IPS DF 6.9 (cell line): Measurements from ENCODE around the gene ZC3HAV1.
A peak's percentile ranks its signal among the peaks of the same experiment; 100 is the strongest.
"Not testable (repeated sequence)": the region's sequence is repeated elsewhere in the genome, so short reads cannot be mapped to it uniquely, and the experiment has no call there.

Experiments used
- DNase-seq: peaks from one replicate; pipeline ENCODE4 v3.0.0-alpha.2; 2013; ENCODE audit warnings: low read depth, low spot score
- H3K27ac ChIP-seq: one replicate; pipeline ENCODE4 v1.5.1; 2013; ENCODE audit warnings: low read length, control low read depth
- H3K27me3 ChIP-seq: 2 replicates; pipeline ENCODE4 v1.6.1; 2013; ENCODE audit warnings: mild to moderate bottlenecking, low read length; ENCODE audit not compliant: control insufficient read depth, insufficient read depth
- H3K36me3 ChIP-seq: 2 replicates; pipeline ENCODE4 v1.6.1; 2013; ENCODE audit warnings: low read length; ENCODE audit not compliant: control insufficient read depth, insufficient read depth
- H3K4me1 ChIP-seq: 2 replicates; pipeline ENCODE4 v1.6.1; 2013; ENCODE audit warnings: low read length; ENCODE audit not compliant: control insufficient read depth, insufficient read depth
- H3K4me3 ChIP-seq: 2 replicates; pipeline ENCODE4 v1.5.1; 2013; ENCODE audit warnings: mild to moderate bottlenecking, low read length
- H3K9me3 ChIP-seq: 2 replicates; pipeline ENCODE4 v1.6.1; 2013; ENCODE audit warnings: low read length, inconsistent platforms; ENCODE audit not compliant: control insufficient read depth, insufficient read depth
- WGBS: extraction: QIAGEN DNeasy Blood & Tissue Kit; methylation state at CpG from one replicate; pipeline ENCODE4 v1.1.7; 2013; ENCODE audit warnings: mixed read lengths, missing lambda C conversion rate; ENCODE audit not compliant: insufficient read length, insufficient coverage; 5-methylcytosine and 5-hydroxymethylcytosine counted together

Gene ZC3HAV1

GRCh38 chr7:139112741-139113250, 3.3 kb upstream of the ZC3HAV1 start:
- no peak for DNase-seq
- H3K4me1 ChIP-seq: no peaks in the 10 kb centered on the region
- H3K27me3 ChIP-seq: no peaks in the 10 kb centered on the region
- no peaks in the 10 kb centered on the region for H3K9me3 ChIP-seq
- no peaks in the 10 kb centered on the region for H3K36me3 ChIP-seq
- WGBS: no CpG with 5 or more reads among the region's 2 CpGs
- no peak overlapping the region for H3K27ac ChIP-seq
- no peak overlapping the region for H3K4me3 ChIP-seq

- Histone ChIP-seq H3K9me3 (no peaks in the 10 kb centered on the region), H3K27ac (no peak overlapping the region), H3K4me3 (no peak overlapping the region), H3K27me3 (no peaks in the 10 kb centered on the region), H3K4me1 (no peaks in the 10 kb centered on the region), H3K36me3 (no peaks in the 10 kb centered on the region)
- DNase-seq: no peak
- WGBS: no CpG with 5 or more reads among the region's 3 CpGs
These were observed 2.8 kb upstream of the ZC3HAV1 start for GRCh38 chr7:139112316-139112715.

GRCh38 chr7:139111811-139112301, 2.3 kb upstream of the ZC3HAV1 start:
- no peak overlapping the region for H3K27ac ChIP-seq
- no peak overlapping the region for H3K4me3 ChIP-seq
- WGBS: 95% methylated on average over 1 of the region's 4 CpGs
- no peaks in the 10 kb centered on the region for H3K9me3 ChIP-seq
- no peaks in the 10 kb centered on the region for H3K27me3 ChIP-seq
- DNase-seq: no peak
- no peaks in the 10 kb centered on the region for H3K36me3 ChIP-seq
- H3K4me1 ChIP-seq: no peaks in the 10 kb centered on the region

- Histone ChIP-seq H3K27me3 (no peaks in the 10 kb centered on the region), H3K27ac (no peak overlapping the region), H3K4me1 (no peaks in the 10 kb centered on the region), H3K9me3 (no peaks in the 10 kb centered on the region), H3K36me3 (no peaks in the 10 kb centered on the region), H3K4me3 (no peak overlapping the region)
- DNase-seq: no peak
- WGBS: no CpG with 5 or more reads among the region's 1 CpG
These were observed 1.6 kb upstream of the ZC3HAV1 start for GRCh38 chr7:139111147-139111546.

- DNase-seq: no peak
- H3K27ac ChIP-seq: no peak overlapping the region
- WGBS: no CpG with 5 or more reads among the region's 16 CpGs
These were observed 477 bp upstream of the ZC3HAV1 start for GRCh38 chr7:139109983-139110411.

GRCh38 chr7:139108266-139109187, 993 bp downstream of the ZC3HAV1 start:
- Histone ChIP-seq H3K4me3 (peak overlapping the region; percentile 56), H3K9me3 (no peaks in the 10 kb centered on the region), H3K4me1 (no peaks in the 10 kb centered on the region), H3K27me3 (no peaks in the 10 kb centered on the region), H3K36me3 (no peaks in the 10 kb centered on the region), H3K27ac (no peak overlapping the region)
- WGBS: no CpG with 5 or more reads among the region's 61 CpGs
- DNase-seq: no peak

More at GRCh38 chr7:139109983-139110411, 477 bp upstream of the ZC3HAV1 start:
- no peaks in the 10 kb centered on the region for H3K27me3 ChIP-seq
- H3K36me3 ChIP-seq: no peaks in the 10 kb centered on the region
- H3K9me3 ChIP-seq: no peaks in the 10 kb centered on the region
- peak overlapping the region; percentile 56; the same call in 1 of the 2 replicates for H3K4me3 ChIP-seq
- H3K4me1 ChIP-seq: no peaks in the 10 kb centered on the region

- no peak overlapping the region for H3K27ac ChIP-seq
- no peak for DNase-seq
- H3K36me3 ChIP-seq: no peaks in the 10 kb centered on the region
- no peaks in the 10 kb centered on the region for H3K4me1 ChIP-seq
- H3K27me3 ChIP-seq: no peaks in the 10 kb centered on the region
- no peaks in the 10 kb centered on the region for H3K9me3 ChIP-seq
- WGBS: no CpG with 5 or more reads among the region's 2 CpGs
- H3K4me3 ChIP-seq: no peak overlapping the region
These were observed 2.6 kb downstream of the ZC3HAV1 start for GRCh38 chr7:139106959-139107358.

- not testable (repeated sequence) for H3K4me1 ChIP-seq, DNase-seq, H3K27ac ChIP-seq, H3K36me3 ChIP-seq, H3K27me3 ChIP-seq, H3K9me3 ChIP-seq, H3K4me3 ChIP-seq
- no CpG with 5 or more reads among the region's 7 CpGs for WGBS
These were observed 3.3 kb downstream of the ZC3HAV1 start for GRCh38 chr7:139106227-139106626.

- H3K36me3 ChIP-seq: no peaks in the 10 kb centered on the region
- H3K27ac ChIP-seq: no peak overlapping the region
- no peak overlapping the region for H3K4me3 ChIP-seq
- no peaks in the 10 kb centered on the region for H3K27me3 ChIP-seq
- no peaks in the 10 kb centered on the region for H3K9me3 ChIP-seq
- H3K4me1 ChIP-seq: no peaks in the 10 kb centered on the region
- no peak for DNase-seq
- WGBS: no CpG with 5 or more reads among the region's 3 CpGs
These were observed 4.0 kb downstream of the ZC3HAV1 start for GRCh38 chr7:139105484-139105883.

- Histone ChIP-seq H3K36me3 (no peaks in the 10 kb centered on the region), H3K9me3 (no peaks in the 10 kb centered on the region), H3K27ac (no peak overlapping the region), H3K27me3 (no peaks in the 10 kb centered on the region), H3K4me1 (no peaks in the 10 kb centered on the region), H3K4me3 (no peak overlapping the region)
- WGBS: no CpG with 5 or more reads among the region's 8 CpGs
- DNase-seq: no peak
These were observed 5.4 kb downstream of the ZC3HAV1 start for GRCh38 chr7:139104091-139104450.
